ENCODE data around the gene SAMD9. TPM values are rescaled to one million over a fixed set of nuclear protein-coding genes. Genes with fewer than 3 reads are reported as not detected.

Gene SAMD9
- total RNA-seq, 1 experiment from 2014 or later = not detected

- H2BK15ac ChIP-seq (ENCODE audit: low read depth, low read length) = no peak overlapping the region
- H3K9me3 Mint-ChIP-seq = no peaks in the 10 kb centered on the region
- no peak overlapping the region for H4K5ac ChIP-seq (ENCODE audit: insufficient read length, low read depth, low read length)
- DNase-seq = no peak
- H3K79me1 ChIP-seq (ENCODE audit: insufficient read depth, low read depth, low read length, poor library complexity, severe bottlenecking) = no peaks in the 10 kb centered on the region
- H3K4me1 Mint-ChIP-seq = peaks cover 3 to 15% of the 10 kb centered on the region in 2 experiments; a peak in 3 of 4 replicates
- H2AK5ac ChIP-seq (ENCODE audit: insufficient read length, low read length) = no peak overlapping the region
- no peak overlapping the region for H3K18ac ChIP-seq (ENCODE audit: insufficient read length, low read depth, low read length)
- no peaks in the 10 kb centered on the region for H3K9me3 ChIP-seq (ENCODE audit: control insufficient read depth, low read depth, low read length)
- no peaks in the 10 kb centered on the region; the same call in none of the 2 replicates for H3K27me3 Mint-ChIP-seq (ENCODE audit: low read depth)
- H3K27ac ChIP-seq (ENCODE audit: insufficient read length, low read depth, low read length) = no peak overlapping the region
- no peak overlapping the region for H3T11ph ChIP-seq (ENCODE audit: low read length)
- H2BK5ac ChIP-seq (ENCODE audit: insufficient read length, low read length) = no peak overlapping the region
- no peak overlapping the region for H2BK12ac ChIP-seq (ENCODE audit: insufficient read length, low read depth, low read length)
- peaks cover 3% of the 10 kb centered on the region for H4K20me1 ChIP-seq (ENCODE audit: control insufficient read depth, insufficient read depth, insufficient read length)
- H3K36me3 Mint-ChIP-seq (ENCODE audit: insufficient read depth in 1 of 3, low read depth in 3 of 3) = no peaks in the 10 kb centered on the region
- no peak overlapping the region for H3K9ac ChIP-seq (ENCODE audit: extremely low read depth, insufficient read length, low read length)
- H3K14ac ChIP-seq (ENCODE audit: insufficient read depth, low read length) = no peak overlapping the region; the same call in 1 of the 2 replicates
- H2AFZ ChIP-seq (ENCODE audit: low read length) = no peak overlapping the region
- H3K4ac ChIP-seq (ENCODE audit: low read depth, low read length) = no peak overlapping the region
- H3K4me1 ChIP-seq (ENCODE audit: insufficient read depth, low read length) = no peaks in the 10 kb centered on the region; the same call in 1 of the 2 replicates
- no peak overlapping the region for H2BK20ac ChIP-seq (ENCODE audit: low read depth, low read length, poor library complexity, severe bottlenecking)
- WGBS (ENCODE audit: extremely low coverage, insufficient read length, low lambda C conversion rate) = no CpG with 5 or more reads among the region's 5 CpGs
- H4K91ac ChIP-seq (ENCODE audit: insufficient read length, low read depth, low read length) = no peak overlapping the region
- no peak overlapping the region for H4K8ac ChIP-seq (replicated peaks; ENCODE audit: insufficient read length, low read depth, low read length)
- H3K4me2 ChIP-seq (ENCODE audit: insufficient read depth, insufficient read length, low read length) = no peak overlapping the region
- H3K79me2 ChIP-seq (ENCODE audit: insufficient read depth, low read length) = no peaks in the 10 kb centered on the region
- no peak overlapping the region for H3K27ac Mint-ChIP-seq
- no peak overlapping the region for H3K56ac ChIP-seq (ENCODE audit: insufficient read length, low read depth, low read length)
- H3K23me2 ChIP-seq (ENCODE audit: insufficient read length, low read depth, low read length, poor library complexity, severe bottlenecking) = no peaks in the 10 kb centered on the region
- H2BK120ac ChIP-seq (ENCODE audit: low read depth, low read length, poor library complexity, severe bottlenecking) = no peak overlapping the region
- H3K23ac ChIP-seq (ENCODE audit: insufficient read length, low read depth, low read length) = no peak overlapping the region
- TF ChIP-seq CTCF (conservative IDR thresholded peaks at IDR 0.05) = no peak
- H3K4me3 Mint-ChIP-seq = no peak overlapping the region
- H3K27me3 ChIP-seq (ENCODE audit: insufficient read depth, low read length) = no peaks in the 10 kb centered on the region
Measured at GRCh38 chr7:93146472-93147141, 28.8 kb upstream of the SAMD9 start.

All from H9 (cell line).